ENCODE data around the gene FAM180A.

Gene FAM180A

GRCh38 chr7:135685306-135686084 is 63.1 kb downstream of the FAM180A start:
- DNase-seq (ENCODE audit: low spot score): no peak
- FAIRE-seq: no peak

GRCh38 chr7:135684699-135685098 is 63.9 kb downstream of the FAM180A start:
- FAIRE-seq (no peak), DNase-seq (ENCODE audit: low spot score) (no peak)

- no peak for FAIRE-seq
Observed at GRCh38 chr7:135684136-135684535, 64.5 kb downstream of the FAM180A start.

GRCh38 chr7:135683609-135684008 is 65.0 kb downstream of the FAM180A start:
- DNase-seq (ENCODE audit: low spot score): no peak
- FAIRE-seq: no peak

More at GRCh38 chr7:135684136-135684535, 64.5 kb downstream of the FAM180A start:
- no peak for DNase-seq (ENCODE audit: low spot score)

- FAIRE-seq (no peak), DNase-seq (ENCODE audit: low spot score) (no peak)
Observed at GRCh38 chr7:135682191-135682590, 66.4 kb downstream of the FAM180A start.

GRCh38 chr7:135681762-135682161 is 66.9 kb downstream of the FAM180A start:
- no peak for DNase-seq (ENCODE audit: low spot score)
- FAIRE-seq: no peak
